Endothelial cell (in vitro differentiated cells): ENCODE measurements around the gene ATXN2L. TPM values are rescaled to one million over a fixed set of nuclear protein-coding genes. Genes with fewer than 3 reads are reported as not detected.
A peak's percentile ranks its signal among the peaks of the same experiment; 100 is the strongest.

Experiments used
- DNase-seq: peaks from one replicate; pipeline ENCODE4 v3.0.0; 2021; ENCODE audit warnings: low spot score
- H3K27ac Mint-ChIP-seq: one replicate; pipeline ENCODE4 v1.8.0; 2021; ENCODE audit warnings: mixed read lengths, inconsistent platforms; ENCODE audit not compliant: unreplicated experiment
- H3K27me3 Mint-ChIP-seq: one replicate; pipeline ENCODE4 v1.8.0; 2021; ENCODE audit warnings: mild to moderate bottlenecking, moderate library complexity, mixed read lengths, inconsistent platforms; ENCODE audit not compliant: unreplicated experiment
- H3K36me3 Mint-ChIP-seq: one replicate; pipeline ENCODE4 v1.8.0; 2021; ENCODE audit warnings: mild to moderate bottlenecking, low read depth, mixed read lengths, inconsistent platforms; ENCODE audit not compliant: unreplicated experiment
- H3K4me1 Mint-ChIP-seq: one replicate; pipeline ENCODE4 v1.8.0; 2021; ENCODE audit warnings: mild to moderate bottlenecking, mixed read lengths, inconsistent platforms; ENCODE audit not compliant: unreplicated experiment
- H3K4me3 Mint-ChIP-seq: one replicate; pipeline ENCODE4 v1.8.0; 2021; ENCODE audit warnings: mild to moderate bottlenecking, mixed read lengths, inconsistent platforms; ENCODE audit not compliant: unreplicated experiment
- H3K9me3 Mint-ChIP-seq: one replicate; pipeline ENCODE4 v1.8.0; 2021; ENCODE audit warnings: mixed read lengths, inconsistent platforms; ENCODE audit not compliant: unreplicated experiment
- CTCF ChIP-seq: fragments of 200-600 bp; sonication (generic); IDR thresholded peaks from one replicate; pipeline ENCODE4 v1.5.0; 2021; ENCODE audit warnings: antibody characterized with exemption; ENCODE audit not compliant: unreplicated experiment
- total RNA-seq: library from RNA; stranded (reverse); fragmentation: NEBNext Ultra II Directional; extraction: Animal tissue kit (Norgen Biotek cat#: 25700); gene quantifications from one replicate; pipeline ENCODE4 v1.2.1, GENCODE V29; 2021; ENCODE audit not compliant: unreplicated experiment

ATXN2L gene
- total RNA-seq, 1 donor from 2014 or later: 184 TPM

GRCh38 chr16:28835864-28836760 lies 13.3 kb downstream of the ATXN2L start:
- Mint-ChIP-seq H3K27me3 (peaks cover 1% of the 10 kb centered on the region), H3K4me1 (no peaks in the 10 kb centered on the region), H3K36me3 (peaks cover 40% of the 10 kb centered on the region), H3K4me3 (no peak overlapping the region), H3K9me3 (no peaks in the 10 kb centered on the region), H3K27ac (no peak overlapping the region)
- no peak for DNase-seq
- no peak for TF ChIP-seq CTCF

- H3K36me3 Mint-ChIP-seq: peaks cover 39% of the 10 kb centered on the region
- H3K4me3 Mint-ChIP-seq: no peak overlapping the region
- no peak for TF ChIP-seq CTCF
- no peaks in the 10 kb centered on the region for H3K4me1 Mint-ChIP-seq
- no peaks in the 10 kb centered on the region for H3K9me3 Mint-ChIP-seq
- H3K27me3 Mint-ChIP-seq: peaks cover 1% of the 10 kb centered on the region
- no peak overlapping the region for H3K27ac Mint-ChIP-seq
- no peak for DNase-seq
Observed at GRCh38 chr16:28836761-28837064, 13.9 kb downstream of the ATXN2L start.

- Mint-ChIP-seq H3K27ac (peak overlapping the region; percentile 34), H3K27me3 (peaks cover 1% of the 10 kb centered on the region), H3K9me3 (no peaks in the 10 kb centered on the region), H3K4me3 (peak overlapping the region; percentile 7), H3K4me1 (no peaks in the 10 kb centered on the region), H3K36me3 (peaks cover 35% of the 10 kb centered on the region)
- DNase-seq: no peak
- no peak for TF ChIP-seq CTCF
Observed at GRCh38 chr16:28837672-28838557, 15.1 kb downstream of the ATXN2L start.

- Mint-ChIP-seq H3K36me3 (peaks cover 34% of the 10 kb centered on the region), H3K27ac (peak overlapping the region; percentile 34), H3K4me1 (no peaks in the 10 kb centered on the region), H3K27me3 (peaks cover 3% of the 10 kb centered on the region), H3K4me3 (no peak overlapping the region), H3K9me3 (no peaks in the 10 kb centered on the region)
- no peak for DNase-seq
- no peak for TF ChIP-seq CTCF
Observed at GRCh38 chr16:28838558-28838918, 15.7 kb downstream of the ATXN2L start.
